K562 (cell line): ENCODE results near the gene ZNF407. TPM values are rescaled to one million over a fixed set of nuclear protein-coding genes. Genes with fewer than 3 reads are reported as not detected.

Experiments used
- ATAC-seq: fragments of 200-7000 bp; cut with Tn5 transposase; 3 replicates; pipeline ENCODE4 v1.9.1; 2020; ENCODE audit warnings: moderate library complexity
- BruUV-seq: library from RNA; stranded (reverse); fragments of 400-500 nt; replicated peaks from 2 replicates; lab custom pipeline; 2021; lab: Mats Ljungman, UMichigan
- CTCF ChIA-PET: fragments of 300-600 bp; formaldehyde crosslinking; extraction: SDS; loops from one replicate; lab custom pipeline; 2021; ENCODE audit warnings: low intra/inter-chr PET ratio; lab: Yijun Ruan, JAX
- POLR2A ChIA-PET: fragments of 300-600, 350-650 bp; sonication (Branson Sonifier 250); formaldehyde crosslinking; extraction: SDS; loops from one replicate; lab custom pipeline; 2021; ENCODE audit warnings: antibody characterized with exemption, inconsistent platforms; lab: Yijun Ruan, JAX
- DNase-seq, 4 experiments: peaks; one replicate each; pipeline versions ENCODE4 v3.0.0 to v3.0.0-alpha.2; 2011 to 2018; ENCODE audit warnings: low spot score in 3 of 4, mixed read lengths in 3 of 4; ENCODE audit errors: extremely low read depth in 1 of 4
- FAIRE-seq: peaks from 2 replicates; lab custom pipeline; 2011; peaks lifted over from hg19 to GRCh38; lab: Jason Lieb, UNC
- H2AFZ ChIP-seq: 2 replicates; pipeline ENCODE4 v1.6.0; 2011; ENCODE audit warnings: low read depth, low read length, control low read depth, inconsistent platforms
- H3K27ac ChIP-seq: fragments of 200-600 bp; 3 replicates; pipeline ENCODE4 v1.8.0; 2011; ENCODE audit warnings: low read depth, mild to moderate bottlenecking, control low read depth, inconsistent platforms, low read length, moderate library complexity, mixed read lengths; ENCODE audit errors: extremely low read depth
- H3K27me3 ChIP-seq, 2 experiments: fragments of 300-600 bp in 1 of 2; 2 replicates in 1 of 2; 3 replicates in 1 of 2; pipeline versions ENCODE4 v1.6.0 to v1.8.0; 2011; ENCODE audit warnings: inconsistent platforms in 2 of 2, low read length in 2 of 2, mild to moderate bottlenecking in 1 of 2, mixed read lengths in 1 of 2, moderate library complexity in 1 of 2; ENCODE audit not compliant: control insufficient read depth in 2 of 2, insufficient read depth in 2 of 2
- H3K36me3 ChIP-seq: fragments of 300-600 bp; 3 replicates; pipeline ENCODE4 v1.8.0; 2011; ENCODE audit warnings: mild to moderate bottlenecking, low read length, inconsistent platforms; ENCODE audit not compliant: control insufficient read depth, insufficient read depth
- H3K4me1 ChIP-seq, 2 experiments: fragments of 200-600 bp in 1 of 2; replicated peaks in 1 of 2; 2 replicates in 1 of 2; 3 replicates in 1 of 2; pipeline versions ENCODE4 v1.5.1 to v1.8.0; 2011; ENCODE audit warnings: inconsistent platforms in 2 of 2, low read length in 2 of 2, mild to moderate bottlenecking in 1 of 2, mixed read lengths in 1 of 2, moderate library complexity in 1 of 2; ENCODE audit not compliant: control insufficient read depth in 2 of 2, insufficient read depth in 2 of 2
- H3K4me2 ChIP-seq: 2 replicates; pipeline ENCODE4 v1.6.1; 2011; ENCODE audit warnings: low read length, control low read depth, inconsistent platforms, mixed read lengths; ENCODE audit not compliant: insufficient read depth
- H3K4me3 ChIP-seq: fragments of 200-600 bp; sonication (generic), shearing (Covaris generic); 2 replicates; pipeline ENCODE4 v1.5.1; 2016; ENCODE audit warnings: control low read depth, inconsistent platforms
- H3K79me2 ChIP-seq: fragments of 200-600 bp; 3 replicates; pipeline ENCODE4 v1.8.0; 2011; ENCODE audit warnings: low read length, inconsistent platforms; ENCODE audit not compliant: control insufficient read depth, insufficient read depth
- H3K9ac ChIP-seq, 2 experiments: 2 replicates each; pipeline versions ENCODE4 v1.6.0 to v1.6.1; 2011; ENCODE audit warnings: low read depth in 2 of 2, low read length in 2 of 2, control low read depth in 1 of 2, inconsistent platforms in 1 of 2, mild to moderate bottlenecking in 1 of 2, mixed read lengths in 1 of 2; ENCODE audit not compliant: insufficient read depth in 1 of 2
- H3K9me1 ChIP-seq: one replicate; pipeline ENCODE4 v1.6.0; 2011; ENCODE audit warnings: inconsistent platforms, mild to moderate bottlenecking, low read length, moderate library complexity; ENCODE audit not compliant: control insufficient read depth, insufficient read depth
- H3K9me3 ChIP-seq: replicated peaks from 2 replicates; pipeline ENCODE4 v1.5.1; 2011; ENCODE audit warnings: low read depth, low read length, inconsistent platforms; ENCODE audit not compliant: control insufficient read depth, insufficient read depth
- H4K20me1 ChIP-seq: replicated peaks from 2 replicates; pipeline ENCODE4 v1.6.1; 2011; ENCODE audit warnings: low read length, inconsistent platforms, mixed read lengths; ENCODE audit not compliant: control insufficient read depth, insufficient read depth
- HNRNPLL ChIP-seq: fragments of 200-400 bp; formaldehyde crosslinking; IDR thresholded peaks from 2 replicates; pipeline ENCODE4 v1.6.1; 2017; ENCODE audit warnings: low read length, low read depth, mild to moderate bottlenecking; ENCODE audit not compliant: poor library complexity, severe bottlenecking
- JUND ChIP-seq, 2 experiments: IDR thresholded peaks; 2 replicates in 1 of 2; 3 replicates in 1 of 2; pipeline ENCODE4 v1.6.1; 2011; ENCODE audit warnings: borderline replicate concordance in 2 of 2, low read depth in 2 of 2, low read length in 2 of 2, improper control_type of control experiment in 1 of 2, missing biosample characterization in 1 of 2, missing genetic modification characterization in 1 of 2, missing genetic modification reagents in 1 of 2
- PHTF2 ChIP-seq: fragments of 250-450 bp; sonication (Bioruptor Pico); IDR thresholded peaks from 2 replicates; pipeline ENCODE4 v1.5.0; 2021; ENCODE audit warnings: mild to moderate bottlenecking
- POLR2AphosphoS5 ChIP-seq: IDR thresholded peaks from 2 replicates; pipeline ENCODE4 v1.6.1; 2011; ENCODE audit warnings: mild to moderate bottlenecking, low read depth, low read length, moderate library complexity; ENCODE audit not compliant: control insufficient read depth, insufficient read depth
- THRB ChIP-seq: fragments of 450-650 bp; formaldehyde crosslinking; conservative IDR thresholded peaks from 2 replicates; pipeline ENCODE4 v1.4.0; 2022; ENCODE audit warnings: mild to moderate bottlenecking, missing genetic modification characterization
- ZNF12 ChIP-seq: sonication (generic); formaldehyde crosslinking; IDR thresholded peaks from 2 replicates; pipeline ENCODE4 v1.4.0; 2020; ENCODE audit warnings: mild to moderate bottlenecking, missing genetic modification reagents
- ZNF589 ChIP-seq: fragments of 200-800 bp; sonication (Bioruptor generic); IDR thresholded peaks from 2 replicates; pipeline ENCODE4 v1.6.1; 2016; ENCODE audit warnings: low read depth, missing genetic modification characterization, missing compliant biosample characterization
- WGBS: fragments of 100-300 bp; shearing (Covaris generic); methylation state at CpG from one replicate; pipeline ENCODE4 v1.1.6; 2016; ENCODE audit warnings: low coverage, mixed read lengths; ENCODE audit not compliant: insufficient coverage; ENCODE audit errors: missing lambda C conversion rate; 5-methylcytosine and 5-hydroxymethylcytosine counted together
- in situ Hi-C: fragments of 300-500 bp; cut with MboI; formaldehyde crosslinking; loops from 4 replicates; pipeline ENCODE4 v1.15.0; 2018; ENCODE audit warnings: inconsistent platforms, mixed read lengths
- intact Hi-C: fragments of 100-400 bp; cut with micrococcal nuclease; formaldehyde crosslinking; loops from 2 replicates; pipeline ENCODE4 v1.14.2; 2022
- polyA plus RNA-seq, 8 experiments: library from polyadenylated mRNA; depleted of rRNA in 4 of 8; stranded (reverse) in 5 of 8; unstranded in 3 of 8; fragments of >200 nt; fragmentation: Nextera tagmentation in 2 of 8; fragmentation: Illumina TruSeq in 1 of 8; extraction: Ambion mirVana in 2 of 8; extraction: Trizol in 1 of 8; gene quantifications; 2 replicates each; pipeline versions ENCODE4 v1.2.1 to v1.2.3, GENCODE V29; 2011 to 2014; ENCODE audit warnings: inconsistent platforms in 1 of 8, missing spikeins in 1 of 8
- total RNA-seq, 7 experiments: library from RNA; depleted of rRNA in 6 of 7; stranded (reverse); fragments of >200 nt in 6 of 7; fragmentation: Illumina TruSeq in 2 of 7; extraction: Trizol in 2 of 7; gene quantifications; 2 replicates each; pipeline versions ENCODE4 v1.2.1 to v1.2.3, GENCODE V29; 2011 to 2021; ENCODE audit warnings: low replicate concordance in 1 of 7

ZNF407 gene
- total and polyA plus RNA-seq, 9 of the 15 experiments (the other 6 are each of a cell fraction or from before 2014, with no cell fraction given): 0.21 to 5.4 (median 2.3) TPM

GRCh38 chr18:74841248-74841647 lies 243.6 kb downstream of the ZNF407 start:
- no peaks in the 10 kb centered on the region for H3K79me2 ChIP-seq
- H3K9me3 ChIP-seq: no peaks in the 10 kb centered on the region
- intact Hi-C loops (no loop called here), in situ Hi-C loops (no loop called here)
- no peak overlapping the region for H2AFZ ChIP-seq
- ChIA-PET CTCF (no interaction called here), POLR2A (no interaction called here)
- no peak for DNase-seq
- BruUV-seq: no TSS peak
- H3K27ac ChIP-seq: no peak overlapping the region
- H4K20me1 ChIP-seq: no peaks in the 10 kb centered on the region
- no peak overlapping the region for H3K4me3 ChIP-seq
- TF ChIP-seq ZNF589 (CRISPR knock-in tag) (no peak), HNRNPLL (no peak), JUND (IDR thresholded peaks at IDR 0.05; ENCODE audit: borderline replicate concordance, low read depth, low read length) (no peak), JUND (tag; IDR thresholded peaks at IDR 0.05; ENCODE audit: borderline replicate concordance, low read depth, low read length) (no peak)
- no peaks in the 10 kb centered on the region for H3K36me3 ChIP-seq
- no peak for FAIRE-seq
- ATAC-seq: no peak
- no peaks in the 10 kb centered on the region for H3K27me3 ChIP-seq
- WGBS: 84% methylated on average over 4 of the region's 6 CpGs
- H3K9me1 ChIP-seq: no peaks in the 10 kb centered on the region
- H3K4me1 ChIP-seq: no peaks in the 10 kb centered on the region
- H3K4me2 ChIP-seq: no peak overlapping the region
- H3K9ac ChIP-seq: no peak overlapping the region

GRCh38 chr18:74849301-74849700 lies 251.6 kb downstream of the ZNF407 start:
- DNase-seq (no peak), FAIRE-seq (no peak), ATAC-seq (no peak)
- H3K27ac ChIP-seq: no peak overlapping the region
- 24% methylated on average over 7 of the region's 11 CpGs for WGBS
- H3K27me3 ChIP-seq: no peaks in the 10 kb centered on the region
- POLR2A ChIA-PET: no interaction called here
- H2AFZ ChIP-seq: no peak overlapping the region
- in situ Hi-C loops: no loop called here
- no peaks in the 10 kb centered on the region for H4K20me1 ChIP-seq
- H3K79me2 ChIP-seq: no peaks in the 10 kb centered on the region
- no peak overlapping the region for H3K9ac ChIP-seq
- H3K4me2 ChIP-seq: no peak overlapping the region
- intact Hi-C loops: no loop called here
- no peaks in the 10 kb centered on the region for H3K4me1 ChIP-seq
- H3K4me3 ChIP-seq: no peak overlapping the region
- BruUV-seq: no TSS peak
- H3K9me3 ChIP-seq: no peaks in the 10 kb centered on the region
- H3K36me3 ChIP-seq: no peaks in the 10 kb centered on the region
- no peaks in the 10 kb centered on the region for H3K9me1 ChIP-seq
- TF ChIP-seq ZNF12 (CRISPR knock-in tag): no peak
- TF ChIP-seq PHTF2 (CRISPR knock-in tag): no peak
- no peak for TF ChIP-seq THRB (CRISPR knock-in tag)
- TF ChIP-seq POLR2AphosphoS5: no peak
- CTCF ChIA-PET: no interaction called here
